NOMO-1 (cell line): ENCODE results near the gene GABARAPL1.
"Not testable (repeated sequence)": the region's sequence is repeated elsewhere in the genome, so short reads cannot be mapped to it uniquely, and the experiment has no call there.

Experiments
- DNase-seq, 2 experiments: peaks; one replicate each; lab custom pipeline; 2025; ENCODE audit not compliant: unreplicated experiment in 2 of 2; lab: John Stamatoyannopoulos, UW

GABARAPL1 gene

GRCh38 chr12:10196210-10196609, 16.5 kb upstream of the GABARAPL1 start:
- DNase-seq = peak; percentile 42 to 73

GRCh38 chr12:10197879-10198278, 14.8 kb upstream of the GABARAPL1 start:
- no peak for DNase-seq

- DNase-seq = not testable (repeated sequence)
These were observed 8.2 kb upstream of the GABARAPL1 start for GRCh38 chr12:10204495-10204894.

GRCh38 chr12:10205220-10205807, 7.4 kb upstream of the GABARAPL1 start:
- no peak for DNase-seq

DNA sequence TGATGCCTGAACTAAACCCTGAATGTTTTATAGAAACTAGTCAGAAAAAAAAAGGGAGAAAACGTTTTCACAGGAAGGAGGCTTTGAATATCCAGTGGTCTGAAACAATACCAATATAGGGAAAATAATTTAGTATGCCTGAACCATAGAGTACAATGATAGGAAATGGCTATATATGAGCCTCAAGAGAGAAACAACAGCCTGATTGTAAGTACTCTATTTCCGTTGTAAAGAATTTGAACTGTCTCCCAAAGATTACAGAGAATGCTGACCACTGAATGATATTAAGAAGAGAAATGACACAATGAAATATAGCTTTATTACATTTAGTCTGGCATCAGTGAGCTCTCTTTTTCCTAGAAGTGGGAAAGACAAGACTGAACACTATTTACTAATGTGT, 5.5 kb upstream of the GABARAPL1 start:
- DNase-seq = no peak

GRCh38 chr12:10210225-10210624, 2.5 kb upstream of the GABARAPL1 start:
- DNase-seq = no peak

DNA sequence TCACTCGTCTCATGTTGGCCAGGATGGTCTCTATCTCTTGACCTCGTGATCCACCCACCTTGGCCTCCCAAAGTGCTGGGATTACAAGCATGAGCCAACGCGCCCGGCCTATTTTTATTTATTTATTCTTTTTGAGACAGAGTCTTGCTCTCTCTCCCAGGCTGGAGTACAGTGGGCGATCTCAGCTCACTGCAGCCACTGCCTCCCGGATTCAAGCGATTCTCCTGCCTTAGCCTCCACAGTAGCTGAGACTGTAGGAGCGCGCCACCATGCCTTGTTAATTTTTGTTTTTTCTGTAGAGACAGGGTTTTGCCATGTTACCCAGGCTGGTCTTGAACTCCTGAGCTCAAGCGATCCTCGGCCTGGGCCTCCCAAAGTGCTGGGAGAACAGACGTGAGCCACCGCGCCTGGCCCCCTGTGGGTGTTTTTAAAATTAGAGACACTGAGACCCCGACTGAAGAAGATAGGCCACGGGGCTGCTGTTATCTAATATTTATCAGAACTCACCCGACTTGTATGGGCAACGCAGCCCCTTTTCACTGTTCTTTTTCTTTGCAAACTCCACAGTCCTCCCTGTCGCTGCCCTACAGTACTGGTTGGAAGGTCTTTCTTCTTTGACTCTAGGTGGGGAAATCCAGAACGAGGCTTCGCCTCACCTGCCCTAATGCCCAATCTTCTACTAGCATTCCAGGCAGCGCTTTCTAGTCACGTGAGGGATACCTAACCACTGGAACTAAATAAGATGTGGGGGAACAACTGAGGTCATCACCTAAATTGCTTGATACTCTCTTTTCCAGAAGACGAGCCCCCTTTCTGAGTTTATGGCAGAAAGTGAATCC, 1.4 kb upstream of the GABARAPL1 start:
- DNase-seq = no peak

GRCh38 chr12:10211940-10212738, 538 bp upstream of the GABARAPL1 start:
- peak; percentile 90 to 91 for DNase-seq

GRCh38 chr12:10213168-10214135, 775 bp downstream of the GABARAPL1 start:
- peak; percentile 78 to 84 for DNase-seq

GRCh38 chr12:10214136-10214894, 1.6 kb downstream of the GABARAPL1 start:
- no peak for DNase-seq

DNA sequence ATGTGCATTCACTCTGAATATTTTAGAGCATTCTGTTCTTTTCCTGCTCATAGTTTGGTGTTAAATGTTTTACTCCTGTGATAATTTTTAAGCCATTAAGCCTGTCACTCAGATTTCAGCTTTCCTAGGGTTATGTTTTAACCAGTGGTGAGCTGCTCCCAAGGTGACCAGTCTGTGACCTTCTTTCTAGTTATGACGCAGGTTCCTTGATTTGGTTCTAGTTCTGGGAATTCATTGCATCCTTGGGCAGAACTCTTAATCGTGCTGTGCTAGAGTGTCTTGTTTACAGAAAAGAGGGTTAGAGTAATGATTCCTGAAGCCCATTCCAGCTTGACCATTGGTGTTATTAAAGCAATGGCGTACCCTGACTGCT, 2.2 kb downstream of the GABARAPL1 start:
- DNase-seq = no peak

- DNase-seq = no peak
These were observed 2.8 kb downstream of the GABARAPL1 start for GRCh38 chr12:10215436-10215835.

GRCh38 chr12:10215946-10216345, 3.3 kb downstream of the GABARAPL1 start:
- DNase-seq = not testable (repeated sequence)

DNA sequence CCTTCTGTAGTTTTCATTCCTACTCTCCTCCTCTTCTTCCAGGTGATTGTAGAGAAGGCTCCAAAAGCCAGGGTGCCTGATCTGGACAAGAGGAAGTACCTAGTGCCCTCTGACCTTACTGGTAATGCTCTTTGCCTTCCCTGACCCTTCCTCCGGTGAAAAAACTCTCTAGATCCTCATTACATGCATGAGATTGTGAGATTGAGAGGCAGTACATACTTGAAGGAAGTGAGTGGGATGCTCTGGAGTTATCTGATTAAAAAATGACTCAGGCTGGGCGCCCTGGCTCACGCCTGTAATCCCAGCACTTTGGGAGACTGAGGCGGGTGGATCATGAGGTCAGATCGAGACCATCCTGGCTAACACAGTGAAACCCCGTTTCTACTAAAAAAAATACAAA, 5.3 kb downstream of the GABARAPL1 start:
- no peak for DNase-seq

GRCh38 chr12:10220398-10221077, 7.9 kb downstream of the GABARAPL1 start:
- no peak for DNase-seq

GRCh38 chr12:10221846-10222245, 9.2 kb downstream of the GABARAPL1 start:
- no peak for DNase-seq

DNA sequence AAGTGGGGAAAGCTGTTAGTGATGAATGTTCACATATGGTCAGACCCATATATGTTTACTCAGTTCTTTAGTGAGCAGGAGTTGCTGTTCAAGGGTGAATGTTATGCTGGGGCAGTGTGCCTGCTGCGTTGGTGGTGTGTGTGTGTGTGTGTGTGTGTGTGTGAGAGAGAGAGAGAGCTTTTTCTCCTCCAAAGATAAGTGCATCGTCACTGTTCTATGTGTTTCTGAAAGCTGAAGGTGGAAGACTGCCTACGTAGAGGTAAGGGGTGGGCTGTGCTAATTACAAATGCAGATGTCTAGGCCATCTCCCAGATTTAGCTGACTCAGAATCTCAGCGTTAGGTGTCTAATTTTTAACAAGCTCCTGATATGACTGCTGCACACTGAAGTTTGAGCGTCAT, 10.5 kb downstream of the GABARAPL1 start:
- no peak for DNase-seq

GRCh38 chr12:10225426-10225825, 12.7 kb downstream of the GABARAPL1 start:
- not testable (repeated sequence) for DNase-seq

- no peak for DNase-seq
These were observed 13.4 kb downstream of the GABARAPL1 start for GRCh38 chr12:10226086-10226485.
